Measurements from ENCODE around the gene GSX1.
"Not testable (repeated sequence)": the region's sequence is repeated elsewhere in the genome, so short reads cannot be mapped to it uniquely, and the experiment has no call there.

The GSX1 gene

DNA sequence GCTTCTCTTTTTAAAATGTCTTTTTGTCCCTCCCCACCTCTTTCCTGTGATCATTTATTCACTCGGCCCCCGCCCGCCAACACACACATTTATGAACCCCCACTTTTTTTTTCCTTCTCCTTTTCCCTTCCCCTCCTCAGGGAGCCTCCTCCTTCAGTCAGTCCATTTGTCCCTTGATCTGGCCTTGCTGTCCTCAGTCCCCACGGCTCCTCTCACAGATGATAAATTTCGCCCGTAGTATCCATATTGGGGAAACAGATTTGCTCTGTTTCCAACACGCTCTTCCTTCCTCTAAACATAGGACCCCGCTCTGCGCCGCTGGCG is 2.0 kb downstream of the GSX1 start:
- no peak for DNase-seq (ENCODE audit: low spot score)

DNA sequence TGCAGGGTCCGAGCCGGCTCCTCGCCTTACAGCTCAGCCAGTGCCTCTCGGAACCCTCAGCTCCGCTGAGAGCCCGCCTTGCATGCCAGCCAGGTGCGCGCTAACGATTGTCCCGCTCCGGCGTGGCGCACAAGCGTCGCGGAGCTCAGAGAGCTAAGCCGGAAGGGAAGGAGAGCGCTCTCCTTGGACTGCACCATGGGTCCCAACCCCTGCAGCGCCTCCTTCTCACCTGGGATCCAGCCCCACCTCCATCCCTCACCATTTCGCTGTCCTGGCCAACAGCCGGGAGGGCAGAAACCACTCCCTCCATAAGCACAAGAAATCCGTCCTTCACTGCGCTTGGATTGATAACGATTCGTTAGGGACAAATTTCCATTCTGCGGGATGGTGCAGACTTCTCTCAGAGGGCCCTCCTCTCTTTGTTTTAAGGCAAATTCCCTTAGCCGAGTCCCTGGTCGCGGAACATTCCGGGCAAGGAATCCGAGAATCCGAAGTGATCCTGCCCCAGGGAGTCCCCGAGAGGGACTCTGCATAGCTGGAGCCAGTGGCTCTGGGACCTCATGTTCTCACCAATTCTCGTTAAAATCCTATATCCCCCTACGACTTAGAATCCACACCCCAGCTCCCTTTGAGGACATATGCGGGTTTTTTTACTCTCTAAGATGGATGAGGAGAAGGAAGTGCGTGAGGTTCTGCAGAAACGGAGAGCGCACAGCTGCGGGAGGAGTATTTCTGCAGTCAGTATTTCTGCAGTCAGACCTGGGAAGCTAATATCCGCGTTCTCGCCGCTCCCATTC is 2.8 kb downstream of the GSX1 start:
- no peak for DNase-seq (ENCODE audit: low spot score)

DNA sequence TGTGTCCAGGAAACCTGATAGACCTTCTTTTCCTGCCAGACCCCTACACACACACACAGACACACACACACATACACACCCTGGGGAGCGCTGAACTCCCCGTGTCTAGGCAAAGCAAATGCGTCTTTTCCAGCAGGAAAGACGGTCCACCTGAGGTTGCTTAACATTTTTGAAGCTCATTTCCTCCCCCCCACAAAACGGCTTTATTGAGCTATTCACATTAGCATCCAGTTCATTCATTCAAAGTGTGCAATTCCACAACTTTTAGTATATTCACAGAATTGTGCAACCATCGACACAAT is 3.4 kb downstream of the GSX1 start:
- DNase-seq (ENCODE audit: low spot score) = no peak

- DNase-seq (ENCODE audit: low spot score) = no peak
These were observed 4.4 kb downstream of the GSX1 start for GRCh38 chr13:27796544-27797227.

DNA sequence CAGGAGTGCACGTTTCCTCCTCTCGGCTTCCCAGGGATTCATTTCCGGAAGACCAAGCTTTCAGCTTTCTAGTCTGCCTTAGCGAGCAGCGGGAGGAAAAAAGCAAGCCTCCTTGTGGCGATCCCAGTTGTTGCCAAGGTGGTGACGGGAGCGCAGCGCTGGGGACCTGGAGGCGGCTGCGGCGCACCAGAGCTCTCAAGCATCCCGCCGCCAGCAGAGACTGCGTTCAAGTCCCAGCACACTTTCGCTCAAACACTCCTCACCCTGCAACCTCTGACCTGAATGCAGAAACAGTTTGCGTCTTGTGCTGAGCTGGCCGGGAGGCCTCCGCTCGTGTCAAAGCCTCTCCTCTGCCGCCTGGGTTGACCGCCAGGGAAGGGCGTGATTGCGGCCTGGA is 4.9 kb downstream of the GSX1 start:
- DNase-seq (ENCODE audit: low spot score) = peak; percentile 8

GRCh38 chr13:27806744-27807387 is 14.6 kb downstream of the GSX1 start:
- no peak for DNase-seq (ENCODE audit: low spot score)

- DNase-seq (ENCODE audit: low spot score) = no peak
These were observed 16.7 kb downstream of the GSX1 start for GRCh38 chr13:27808851-27809550.

- no peak for DNase-seq (ENCODE audit: low spot score)
These were observed 17.7 kb downstream of the GSX1 start for GRCh38 chr13:27810009-27810408.

- DNase-seq (ENCODE audit: low spot score) = no peak
These were observed 18.2 kb downstream of the GSX1 start for GRCh38 chr13:27810461-27810860.

- DNase-seq (ENCODE audit: low spot score) = no peak
These were observed 21.5 kb downstream of the GSX1 start for GRCh38 chr13:27813826-27814225.

- DNase-seq (ENCODE audit: low spot score) = not testable (repeated sequence)
These were observed 25.5 kb downstream of the GSX1 start for GRCh38 chr13:27817832-27818231.

DNA sequence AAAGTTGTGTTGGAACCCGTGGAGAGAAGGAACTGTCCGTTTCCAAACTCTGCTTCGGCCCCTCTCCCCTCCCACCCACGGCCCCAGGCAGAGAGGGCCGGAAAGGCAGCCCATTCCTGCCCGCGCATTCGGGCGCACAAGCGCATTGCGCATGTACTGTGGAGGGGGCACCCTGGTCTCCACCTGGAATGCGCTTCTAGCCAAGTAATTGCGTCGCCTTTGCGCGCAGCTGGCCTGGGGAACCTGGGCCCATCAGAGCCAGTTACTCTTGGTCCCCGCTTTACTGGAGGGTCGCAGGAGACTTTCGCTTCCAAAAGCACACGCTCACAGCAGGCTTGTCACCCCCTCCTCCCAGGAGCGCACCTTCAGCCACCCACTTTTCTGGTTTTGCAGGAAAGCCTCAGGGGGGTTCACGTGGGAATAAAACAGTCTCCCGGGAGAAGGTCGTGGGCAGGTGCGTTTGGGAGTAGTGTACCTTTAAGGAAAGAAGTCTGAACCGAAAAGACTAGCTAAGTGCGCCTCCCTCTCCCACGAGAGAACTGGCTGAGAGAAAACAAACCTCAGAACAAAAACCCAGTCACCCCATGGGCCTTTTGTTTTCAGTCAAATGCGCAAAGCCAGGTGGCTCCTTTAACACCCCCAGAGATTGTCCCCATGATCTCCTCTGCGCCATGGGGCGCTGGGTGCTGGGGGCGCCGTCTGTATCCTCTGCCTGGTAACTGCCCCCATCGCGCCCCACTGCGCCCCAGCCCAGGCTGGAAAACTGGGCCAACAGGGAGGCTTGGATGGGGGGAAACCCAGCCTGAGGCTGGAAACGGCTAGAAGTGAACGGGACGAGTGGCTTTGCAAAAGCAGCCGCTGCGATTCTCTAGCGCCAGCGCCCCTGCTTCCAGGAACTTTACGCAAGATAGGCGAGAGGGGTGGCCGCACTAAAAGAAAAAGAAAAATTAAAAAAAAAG is 28.5 kb downstream of the GSX1 start:
- no peak for DNase-seq (ENCODE audit: low spot score)

- no peak for DNase-seq (ENCODE audit: low spot score)
These were observed 29.3 kb downstream of the GSX1 start for GRCh38 chr13:27821566-27821965.

DNA sequence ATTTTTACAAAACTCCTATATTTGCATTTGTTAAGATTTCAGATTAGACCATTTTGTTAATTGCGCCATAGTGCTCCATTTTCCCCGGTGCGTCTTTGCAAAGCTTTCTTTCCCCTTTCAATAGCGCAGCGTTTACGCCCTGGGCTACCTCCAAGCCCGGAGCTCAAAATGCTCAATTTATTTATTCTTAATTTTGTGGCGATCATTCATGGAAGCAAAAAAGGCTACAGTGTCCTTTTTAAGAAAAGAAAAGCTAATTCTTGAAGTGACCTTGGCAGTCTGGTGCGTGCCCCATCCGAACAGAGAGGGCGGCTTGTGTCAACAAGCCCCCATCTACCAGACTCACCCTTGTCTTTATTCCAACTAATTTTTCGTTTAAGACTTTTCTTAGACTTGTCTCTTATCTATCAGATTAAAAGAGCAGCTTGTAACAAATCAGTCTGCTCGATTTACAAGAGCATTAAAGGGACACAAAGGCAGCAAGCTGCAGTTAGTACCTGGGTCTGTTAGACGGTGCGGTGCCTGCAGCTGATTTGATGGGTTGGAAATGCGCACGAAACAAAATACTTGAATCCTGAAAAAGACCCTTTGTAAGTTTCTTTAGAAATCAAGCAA is 30.1 kb downstream of the GSX1 start:
- DNase-seq (ENCODE audit: low spot score) = no peak

- DNase-seq (ENCODE audit: low spot score) = no peak
These were observed 30.6 kb downstream of the GSX1 start for GRCh38 chr13:27822873-27823311.

- no peak for DNase-seq (ENCODE audit: low spot score)
These were observed 31.8 kb downstream of the GSX1 start for GRCh38 chr13:27824121-27824520.

GRCh38 chr13:27825072-27825471 is 32.8 kb downstream of the GSX1 start:
- no peak for DNase-seq (ENCODE audit: low spot score)

DNA sequence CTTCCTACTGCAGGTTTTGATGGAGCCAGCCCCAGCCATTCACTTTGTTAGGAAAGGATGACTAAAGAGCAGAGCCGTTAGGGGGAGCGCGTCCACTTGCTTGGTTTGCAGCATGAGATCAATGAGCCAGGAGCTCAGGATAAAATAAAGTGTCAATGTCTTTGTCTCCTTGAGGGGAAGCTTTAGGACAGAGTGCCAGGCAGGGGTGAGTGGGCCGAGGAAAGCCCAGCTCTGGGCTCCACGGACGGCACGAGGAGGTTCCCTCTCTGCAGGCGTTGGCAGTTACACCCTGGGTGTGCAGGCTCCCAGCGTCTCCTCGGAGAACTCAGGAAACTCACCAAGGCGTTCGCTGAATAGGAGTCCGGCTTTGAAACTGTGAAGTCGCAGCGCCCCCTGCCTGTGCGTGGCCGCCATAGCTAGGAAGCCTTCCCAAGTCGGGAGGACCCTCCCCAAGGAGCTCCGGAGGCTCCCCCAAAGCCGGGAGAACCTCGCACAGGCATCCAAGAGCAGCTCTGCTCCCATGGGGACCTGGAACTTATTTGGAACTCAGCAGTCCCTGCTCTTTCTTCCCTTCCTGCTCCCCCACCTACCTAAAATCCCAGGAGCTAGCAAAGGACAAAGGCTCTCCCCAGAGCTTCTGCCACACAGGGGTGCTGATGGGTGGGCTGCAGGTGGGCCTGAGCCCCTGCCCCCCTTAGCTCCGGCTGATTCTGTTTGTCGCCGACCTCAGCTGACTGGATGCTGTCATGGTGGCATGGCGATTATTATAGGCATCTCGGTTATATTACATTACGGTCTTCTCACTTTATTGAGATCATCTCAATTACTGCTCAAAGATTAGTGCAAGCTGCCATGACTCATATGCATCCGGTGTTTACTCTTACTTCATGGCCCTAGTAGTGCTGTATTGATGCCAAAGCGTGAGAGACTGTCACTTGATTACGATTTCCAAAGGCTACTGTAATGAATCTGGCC is 34.4 kb downstream of the GSX1 start:
- peak; percentile 76 for DNase-seq (ENCODE audit: low spot score)

DNA sequence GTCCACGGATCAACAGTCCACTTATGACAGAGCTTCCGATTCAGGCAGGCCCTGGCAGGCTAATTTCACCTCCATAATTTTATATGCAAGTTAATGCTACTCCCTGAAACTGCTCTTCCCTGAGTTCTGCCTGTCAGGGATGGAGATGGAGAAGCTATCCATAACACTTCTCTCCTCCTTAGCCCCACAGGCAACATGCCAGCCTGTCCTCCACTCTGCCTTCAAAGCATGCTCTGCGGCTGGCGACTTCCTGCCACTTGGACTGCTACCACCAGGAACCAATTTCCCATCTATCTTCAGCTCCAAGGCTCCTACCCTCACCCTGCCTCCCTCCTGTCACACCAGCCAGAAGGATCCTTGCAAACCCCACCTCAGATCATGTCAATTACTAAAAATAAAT is 35.4 kb downstream of the GSX1 start:
- no peak for DNase-seq (ENCODE audit: low spot score)

DNA sequence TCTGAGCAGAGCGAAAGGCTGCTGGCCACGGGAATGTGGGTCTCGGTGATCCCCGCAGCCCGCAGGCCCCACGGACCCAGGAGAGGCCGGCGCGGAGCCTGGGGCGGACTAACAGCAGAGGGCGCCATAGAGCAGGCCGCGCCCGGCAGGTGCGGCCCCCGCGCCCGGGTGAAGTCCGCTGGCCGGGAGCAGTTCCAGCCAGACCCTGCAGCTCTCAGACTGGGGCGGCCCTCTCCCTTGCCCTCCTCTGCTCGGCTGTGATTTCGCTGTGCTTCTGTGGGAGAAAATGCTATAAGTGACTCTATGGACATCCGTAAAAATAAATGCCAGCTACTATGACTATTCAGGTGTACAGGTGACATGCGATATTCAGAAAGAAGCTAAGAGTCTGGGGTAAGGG is 37.7 kb downstream of the GSX1 start:
- DNase-seq (ENCODE audit: low spot score) = peak; percentile 19

Data from SK-N-DZ (cell line).